Esophagus squamous epithelium (tissue), 4 donors: Measurements from ENCODE around the gene TP63.

Experiments
- CTCF ChIP-seq, 6 experiments: fragments of 450-650 bp in 4 of 6; fragments of 200-600 bp in 2 of 6; sonication (generic) in 2 of 6; IDR thresholded peaks; one replicate each; pipeline ENCODE4 v1.5.1; 2016 to 2019; ENCODE audit warnings: antibody characterized with exemption in 6 of 6, mild to moderate bottlenecking in 4 of 6, moderate library complexity in 4 of 6
- POLR2A ChIP-seq, 4 donors: fragments of 450-650 bp; IDR thresholded peaks; one replicate each; pipeline ENCODE4 v1.6.1; 2017; ENCODE audit warnings: antibody characterized with exemption in 4 of 4, mild to moderate bottlenecking in 4 of 4, moderate library complexity in 3 of 4

GRCh38 chr3:189745622-189746021 lies 114.4 kb downstream of the TP63 start:
- TF ChIP-seq CTCF (IDR thresholded peaks at IDR 0.05): no peak
- no peak for TF ChIP-seq POLR2A (IDR thresholded peaks at IDR 0.05)
